HG02870 (cell line): ENCODE data around the gene ACAP1.
A peak's percentile ranks its signal among the peaks of the same experiment; 100 is the strongest.

ENCODE experiments used
- ATAC-seq: cut with Tn5 transposase; IDR thresholded peaks from one replicate; pipeline ENCODE4 v1.9.1; 2021; ENCODE audit warnings: mild to moderate bottlenecking, moderate library complexity; ENCODE audit not compliant: unreplicated experiment

Gene ACAP1

DNA sequence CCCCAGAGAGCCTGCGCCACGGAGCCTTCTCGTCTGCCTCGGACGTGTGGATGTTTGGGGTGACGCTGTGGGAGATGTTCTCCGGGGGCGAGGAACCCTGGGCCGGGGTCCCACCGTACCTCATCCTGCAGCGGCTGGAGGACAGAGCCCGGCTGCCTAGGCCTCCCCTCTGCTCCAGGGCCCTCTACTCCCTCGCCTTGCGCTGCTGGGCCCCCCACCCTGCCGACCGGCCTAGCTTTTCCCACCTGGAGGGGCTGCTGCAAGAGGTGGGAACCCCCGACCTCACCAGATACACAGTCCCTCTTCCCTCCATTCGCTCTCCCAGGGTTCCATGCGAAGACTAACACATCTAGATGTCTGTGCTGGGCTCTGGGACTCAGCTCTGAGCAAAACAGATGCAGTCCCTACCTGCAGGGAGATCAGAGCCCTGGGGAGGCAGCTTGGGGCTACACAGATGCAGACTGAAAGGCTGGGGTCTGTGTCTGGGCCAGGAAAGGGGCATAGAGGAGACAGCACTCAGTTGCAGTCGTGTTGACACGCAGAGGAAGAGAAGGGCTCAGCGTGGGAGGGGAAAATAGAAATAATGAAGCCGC lies 48.3 kb downstream of the ACAP1 start:
- no peak for ATAC-seq

DNA sequence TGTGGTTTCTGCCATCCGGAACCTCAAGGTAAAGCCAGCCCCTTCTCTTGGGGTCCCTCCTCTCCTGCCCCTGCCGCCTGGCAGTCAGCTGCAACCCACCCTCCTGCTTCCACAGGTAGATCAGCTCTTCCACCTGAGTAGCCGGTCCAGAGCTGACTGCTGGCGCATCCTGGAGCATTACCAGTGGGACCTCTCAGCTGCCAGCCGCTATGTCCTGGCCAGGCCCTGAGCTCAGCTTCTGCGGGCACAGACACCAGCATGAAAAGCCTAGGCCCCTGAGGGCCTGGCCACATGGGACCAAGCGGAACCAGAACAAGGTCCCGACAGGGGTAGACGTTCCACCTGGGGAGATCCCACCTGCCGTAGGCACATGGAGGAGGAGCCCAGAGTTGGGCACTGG lies 52.5 kb downstream of the ACAP1 start:
- no peak for ATAC-seq

DNA sequence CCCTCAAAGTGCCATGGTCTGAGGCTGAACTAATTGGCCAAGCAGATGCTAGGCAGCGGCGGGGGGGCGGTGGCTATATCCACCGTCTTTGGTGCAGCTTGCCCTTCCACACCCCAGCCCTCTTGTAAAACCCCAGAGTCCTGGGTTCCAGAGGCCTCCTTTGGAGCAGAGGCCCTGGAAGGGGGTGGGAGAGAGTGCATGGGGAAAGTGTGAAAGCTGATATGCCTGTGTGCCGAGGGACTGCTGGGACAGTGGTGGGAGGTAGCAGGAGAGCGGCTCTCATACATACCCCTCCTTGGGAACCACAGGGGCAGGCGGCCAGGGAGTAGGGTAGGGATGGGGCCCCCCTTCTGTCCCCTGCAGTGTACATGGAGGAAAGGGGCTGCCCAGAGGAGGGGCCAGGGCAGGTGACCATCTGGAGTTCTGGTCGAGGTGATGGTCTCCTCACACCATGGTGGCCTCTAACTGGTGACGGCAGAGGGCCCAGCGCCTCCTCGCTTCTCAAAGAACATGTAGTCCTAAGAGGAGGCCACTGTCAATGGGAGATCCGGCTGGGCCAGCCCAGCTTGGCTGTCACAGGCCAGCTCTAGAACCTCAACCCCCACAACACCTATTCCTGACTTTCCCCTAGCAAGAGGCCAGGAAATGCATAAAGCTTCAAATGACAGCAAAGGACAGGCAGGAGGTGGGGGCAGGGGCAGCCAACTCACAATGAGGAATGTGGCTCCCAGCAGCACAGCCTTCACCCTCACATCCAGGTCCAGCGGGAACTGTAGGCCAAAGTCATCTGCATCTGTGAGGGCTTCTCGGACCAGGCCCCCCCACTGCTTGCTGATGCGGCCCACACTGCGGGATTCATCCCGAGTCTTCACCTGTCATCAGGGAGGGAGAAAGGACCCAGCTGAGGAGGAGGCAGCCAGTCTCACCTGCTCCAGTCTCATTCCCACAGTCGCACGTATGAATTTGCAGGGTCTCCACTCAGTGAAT lies 53.9 kb downstream of the ACAP1 start:
- ATAC-seq: no peak

DNA sequence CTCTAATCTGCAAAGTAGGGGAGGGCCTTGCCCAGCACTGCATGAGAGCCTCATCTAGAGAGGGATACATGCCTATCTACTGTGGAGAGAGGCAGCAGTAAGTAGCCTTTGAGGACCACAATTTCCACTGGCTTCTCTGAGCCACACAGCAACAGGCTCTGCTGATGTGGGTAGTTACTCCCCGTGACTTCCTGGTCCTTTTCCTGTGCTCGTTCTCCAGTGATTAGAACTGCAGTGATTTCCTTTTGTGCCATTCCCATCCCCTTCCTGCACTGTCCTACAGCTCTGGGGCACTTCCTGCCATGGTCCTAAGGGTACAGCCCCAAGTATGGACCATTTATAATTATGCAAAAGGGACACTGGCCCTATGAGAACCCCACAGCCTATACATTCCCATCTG lies 55.0 kb downstream of the ACAP1 start:
- no peak for ATAC-seq

DNA sequence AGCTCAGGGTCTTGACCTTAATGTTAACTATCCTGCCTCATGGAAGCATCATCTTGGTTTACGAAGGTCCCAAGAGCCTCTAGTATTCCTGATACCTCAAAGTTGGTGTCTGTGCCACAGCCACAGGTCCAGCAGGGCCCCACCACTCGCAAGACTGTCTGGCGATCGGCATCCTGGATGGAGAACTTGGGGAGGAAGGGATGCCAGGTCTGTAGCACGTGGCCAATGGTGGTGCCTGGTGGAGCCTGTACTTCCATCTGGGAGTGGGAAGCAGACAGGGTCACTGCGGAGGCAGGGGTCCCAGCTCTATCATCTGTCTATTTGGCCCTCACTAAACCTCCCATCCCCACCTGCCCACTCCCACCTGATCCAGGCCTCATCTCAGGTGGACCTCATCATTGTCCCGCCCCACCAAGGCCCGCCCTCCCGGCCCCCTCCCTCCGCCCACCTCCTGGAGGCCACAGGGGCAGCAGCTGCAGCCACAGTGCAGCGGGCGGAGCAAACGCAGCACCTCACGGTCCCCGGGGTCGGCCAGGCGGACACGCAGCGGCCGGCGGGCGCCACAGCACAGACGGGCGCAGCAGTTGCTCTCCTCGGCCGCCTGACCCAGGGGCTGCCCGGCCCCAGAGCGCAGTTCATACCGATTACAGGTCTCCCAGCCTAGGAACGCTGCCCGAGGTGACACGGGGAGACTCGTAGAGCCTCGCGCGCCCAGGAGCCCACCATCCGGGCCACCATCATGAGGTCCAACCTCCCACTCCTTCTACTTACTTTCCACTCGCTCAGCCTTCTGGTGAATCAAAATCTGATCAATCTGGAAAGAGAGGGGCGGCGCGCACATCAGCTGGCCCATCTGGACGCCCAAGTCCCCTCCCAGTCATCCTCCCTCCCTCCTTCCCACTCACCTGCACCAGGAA lies 56.6 kb downstream of the ACAP1 start:
- no peak for ATAC-seq

DNA sequence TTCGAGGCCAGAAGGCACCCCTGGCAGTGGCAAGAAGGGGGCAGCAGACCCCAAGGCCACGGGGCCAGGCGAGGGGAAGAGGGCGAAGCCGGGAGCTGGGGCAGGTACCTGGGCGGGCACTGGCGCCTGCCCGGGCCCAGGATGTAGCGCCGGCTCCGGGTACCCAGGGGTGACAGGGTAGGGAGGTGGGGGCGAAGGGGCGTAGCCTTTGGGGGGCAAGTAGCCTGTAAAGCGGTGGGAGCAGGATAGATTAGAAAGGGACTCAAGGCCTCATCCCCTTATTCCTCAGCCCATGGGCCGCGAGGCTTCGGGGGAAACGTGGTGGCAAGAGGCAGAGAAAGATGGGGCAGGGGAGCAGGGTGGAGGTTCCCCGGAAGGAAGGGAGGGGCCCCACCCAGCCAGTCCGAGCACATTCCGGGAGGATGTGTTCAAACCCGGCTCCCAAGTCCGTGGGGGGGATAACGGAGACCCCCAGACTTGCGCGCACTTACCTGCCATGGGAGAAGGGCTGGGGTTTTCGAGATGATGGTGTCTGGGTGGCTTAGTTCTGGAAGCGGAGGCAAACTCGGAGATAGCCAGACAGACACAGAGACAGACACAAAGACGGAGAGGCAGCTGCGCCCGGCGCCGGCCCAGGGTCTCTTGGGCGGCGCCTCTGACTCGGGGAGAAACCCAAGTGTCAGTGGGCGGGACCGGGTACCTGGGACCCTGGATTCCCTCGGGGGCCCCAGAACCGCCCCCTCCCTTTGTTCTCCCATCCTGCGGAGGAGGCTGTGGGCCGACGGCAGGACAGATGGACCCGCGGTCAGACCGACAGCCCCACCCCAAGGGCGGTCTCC lies 57.5 kb downstream of the ACAP1 start:
- ATAC-seq: peak; percentile 34

DNA sequence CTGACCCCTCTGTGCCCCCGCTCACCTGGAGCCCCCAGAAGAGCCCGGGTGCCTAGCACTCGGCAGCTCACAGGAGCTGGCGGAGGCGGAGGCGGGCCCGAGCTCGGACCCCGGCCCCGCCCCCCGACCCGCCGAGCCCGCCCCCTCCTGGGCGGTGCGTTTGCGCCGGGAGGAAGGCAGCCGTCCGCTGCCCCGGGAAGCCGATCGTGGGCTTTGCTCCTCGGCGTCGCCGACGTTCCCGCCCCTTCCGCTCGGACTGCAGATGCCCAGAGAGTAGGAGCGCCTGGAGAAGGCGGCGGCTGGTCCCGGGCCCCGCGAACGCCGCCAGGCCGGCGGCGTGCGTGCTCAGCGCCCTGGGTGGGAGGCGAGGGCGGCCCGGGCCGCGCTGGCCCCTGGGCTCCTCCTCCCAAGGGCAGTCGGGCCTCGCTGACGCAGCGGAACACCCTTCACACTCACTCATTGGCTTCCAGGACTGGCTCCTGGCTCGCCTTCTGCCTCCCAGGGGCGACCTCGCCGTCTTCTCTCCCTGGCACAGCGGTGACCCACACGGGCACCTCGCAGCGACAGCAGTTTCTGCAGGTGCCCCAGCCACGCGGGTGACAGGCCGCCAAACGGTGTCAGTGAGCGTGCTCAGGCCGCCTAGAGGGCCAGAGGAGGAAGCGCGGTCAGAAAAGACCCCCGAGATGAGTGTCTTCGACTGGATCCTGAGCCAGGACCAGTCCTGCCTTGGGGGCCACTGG lies 58.3 kb downstream of the ACAP1 start, which contains the start of gene PLSCR3:
Gene PLSCR3, minus strand, starts transcription at position 74 of the 740 bp plus-strand sequence. CDS start 415 bp downstream, outside the sequence.
- ATAC-seq: peak; percentile 71

DNA sequence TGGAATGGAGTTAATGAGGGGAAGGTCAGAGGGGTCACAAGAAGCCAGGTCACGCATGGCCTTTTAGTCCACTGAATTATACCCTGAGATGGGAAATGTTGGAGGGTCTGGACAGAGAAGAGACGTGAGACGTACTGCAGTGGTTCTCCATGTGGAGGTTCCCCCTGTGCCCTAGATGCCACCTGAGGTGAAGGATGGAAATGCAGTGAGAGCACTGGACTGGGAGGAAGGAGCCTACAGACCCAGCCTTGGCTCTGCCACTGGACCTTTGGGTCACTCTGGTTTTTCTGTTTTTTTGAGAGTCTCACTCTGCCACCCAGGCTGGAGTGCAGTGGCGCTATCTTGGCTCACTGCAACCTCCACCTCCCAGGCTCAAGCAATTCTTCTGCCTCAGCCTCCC lies 59.8 kb downstream of the ACAP1 start:
- no peak for ATAC-seq

DNA sequence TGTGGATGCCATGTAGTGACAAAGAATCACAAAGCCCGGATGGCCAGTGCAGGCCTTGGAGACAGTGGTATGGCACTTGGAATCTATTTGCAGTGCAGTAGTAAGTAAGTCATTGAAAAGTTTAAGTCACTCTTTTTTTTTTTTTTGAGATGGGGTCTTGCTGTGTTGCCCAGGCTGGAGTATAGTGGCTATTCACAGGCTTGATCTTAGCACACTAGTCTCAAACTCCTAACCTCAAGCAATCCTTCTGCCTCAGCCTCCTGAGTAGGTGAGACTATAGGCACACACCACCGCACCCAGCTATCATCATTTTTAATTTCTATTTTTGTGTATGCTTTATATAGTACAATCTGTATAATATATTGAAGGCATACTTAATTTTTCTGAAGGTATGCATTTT lies 62.3 kb downstream of the ACAP1 start:
- no peak for ATAC-seq
